Stromal cell of bone marrow (primary cell): ENCODE measurements around the gene RASA1.
"Not testable (repeated sequence)": the region's sequence is repeated elsewhere in the genome, so short reads cannot be mapped to it uniquely, and the experiment has no call there.

Source experiments
- DNase-seq: peaks from one replicate; pipeline ENCODE4 v3.0.0-alpha.2; 2012; ENCODE audit warnings: low read depth

The RASA1 gene

DNA sequence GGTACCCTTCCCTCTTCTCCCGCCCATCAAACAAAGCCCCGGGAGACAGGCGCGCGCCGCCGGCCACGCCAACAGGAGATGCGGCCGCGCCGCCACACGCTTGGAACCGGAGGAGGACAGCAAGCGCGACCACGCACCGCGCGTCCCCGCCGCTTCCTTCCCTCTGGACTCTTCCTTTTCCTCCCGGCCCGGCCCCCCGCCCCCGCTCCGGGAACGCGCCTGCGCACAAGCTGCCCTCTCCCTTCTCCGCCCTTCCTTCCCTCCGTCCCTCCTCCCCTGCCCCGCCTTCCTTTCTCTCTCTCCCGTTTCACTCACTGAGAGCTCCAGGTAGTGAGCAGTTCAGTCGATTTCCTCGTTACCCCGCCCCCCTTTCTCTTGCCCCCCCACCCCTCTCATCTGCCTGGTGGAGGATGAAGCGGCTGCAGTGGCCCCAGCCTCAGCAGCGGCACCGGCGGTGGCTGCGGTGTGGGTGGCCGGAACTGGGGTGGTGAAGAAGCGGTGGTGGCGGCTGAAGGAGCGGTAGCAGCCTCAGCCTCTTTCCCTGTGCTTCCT is at the start of gene RASA1:
Gene RASA1 (plus strand): TSS at position 310 of the 552 bp plus-strand sequence. CDS start 569 bp downstream, outside the sequence.
- peak; percentile 85 for DNase-seq

DNA sequence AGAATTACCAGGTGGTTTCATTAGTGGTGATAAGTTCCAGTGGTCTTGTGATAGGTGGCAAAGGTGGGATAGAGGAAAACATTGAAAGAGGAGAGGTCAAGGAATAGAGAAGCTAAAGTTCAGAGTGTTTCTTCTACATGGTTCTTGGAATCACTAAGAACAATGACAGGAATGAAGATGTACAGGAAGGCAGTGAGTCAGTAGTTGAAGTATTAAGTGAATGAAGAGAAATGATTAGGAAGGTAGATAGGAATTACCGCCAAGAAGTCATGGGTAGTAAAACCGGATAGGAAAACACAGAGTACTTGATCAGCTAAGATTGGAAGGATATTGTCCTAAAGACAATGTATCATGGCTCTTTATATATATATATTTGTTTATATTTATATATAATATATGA is 37.9 kb upstream of the RASA1 start:
- no peak for DNase-seq

DNA sequence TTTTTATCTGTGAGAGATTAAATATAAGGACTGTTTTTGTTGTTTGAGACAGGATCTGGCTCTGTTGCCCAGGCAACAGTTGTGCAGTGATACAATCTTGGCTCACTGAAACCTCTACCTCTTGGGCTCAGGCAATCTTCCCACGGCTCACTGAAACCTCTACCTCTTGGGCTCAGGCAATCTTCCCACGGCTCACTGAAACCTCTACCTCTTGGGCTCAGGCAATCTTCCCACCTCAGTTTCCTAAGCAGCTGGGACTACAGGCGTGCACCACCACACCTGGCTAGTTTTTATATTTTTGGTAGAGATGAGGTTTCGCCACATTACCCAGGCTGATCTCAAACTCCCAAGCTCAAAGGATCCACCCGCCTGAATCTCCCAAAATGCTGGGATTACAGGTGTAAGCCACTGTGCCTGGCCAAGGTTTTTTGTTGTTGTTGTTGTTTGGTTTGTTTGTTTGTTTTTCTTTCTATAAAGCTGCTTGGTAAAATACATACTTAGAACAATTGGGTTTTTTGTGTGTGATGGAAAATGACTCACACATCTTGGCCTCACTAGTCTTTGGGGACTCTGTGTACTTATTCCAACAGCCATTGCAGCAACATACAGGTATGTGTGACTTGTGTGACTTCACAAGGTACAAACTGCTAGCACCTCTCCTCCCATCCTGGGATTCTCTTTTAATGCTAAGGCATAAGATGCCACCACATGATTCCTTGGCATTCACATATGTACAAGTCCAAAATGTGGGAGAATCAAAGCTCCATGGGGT is 36.5 kb upstream of the RASA1 start:
- no peak for DNase-seq

DNA sequence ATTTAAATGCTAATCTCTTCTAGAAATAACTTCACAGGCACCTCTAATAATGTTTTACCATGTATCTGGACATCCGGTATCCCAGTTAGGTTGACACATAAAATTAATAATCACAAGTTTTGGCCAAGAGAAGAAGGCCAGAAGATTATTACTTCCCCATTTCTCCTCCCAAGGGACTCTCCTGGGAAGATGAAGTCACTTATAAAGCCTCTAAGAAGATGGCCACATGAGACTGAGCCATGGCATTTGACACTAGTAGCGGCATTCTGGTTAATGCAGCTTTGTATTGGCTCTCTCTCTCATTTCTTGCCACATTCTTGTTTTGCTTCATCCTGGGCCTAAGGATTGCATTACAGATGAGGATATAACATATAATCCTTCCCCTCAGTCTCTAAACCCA is 34.5 kb upstream of the RASA1 start:
- no peak for DNase-seq

DNA sequence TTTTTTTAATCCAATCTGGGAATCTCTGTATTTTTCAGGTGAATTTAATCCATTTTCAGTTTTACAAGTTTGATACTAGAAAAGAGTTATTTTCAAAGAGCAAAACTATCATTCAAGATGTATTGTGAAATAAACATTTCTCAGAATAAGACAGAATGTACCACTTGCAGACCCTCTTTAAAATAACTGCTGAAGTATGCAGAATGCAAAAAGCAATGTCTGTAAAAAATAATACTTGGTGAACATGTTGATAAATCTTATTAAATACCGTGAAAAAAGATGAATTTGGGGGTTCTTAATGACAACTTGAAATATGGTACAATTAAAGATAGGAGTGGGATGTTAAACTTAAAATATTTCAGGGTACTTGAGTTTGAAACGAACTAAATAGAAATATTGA is 26.1 kb upstream of the RASA1 start:
- DNase-seq: no peak

DNA sequence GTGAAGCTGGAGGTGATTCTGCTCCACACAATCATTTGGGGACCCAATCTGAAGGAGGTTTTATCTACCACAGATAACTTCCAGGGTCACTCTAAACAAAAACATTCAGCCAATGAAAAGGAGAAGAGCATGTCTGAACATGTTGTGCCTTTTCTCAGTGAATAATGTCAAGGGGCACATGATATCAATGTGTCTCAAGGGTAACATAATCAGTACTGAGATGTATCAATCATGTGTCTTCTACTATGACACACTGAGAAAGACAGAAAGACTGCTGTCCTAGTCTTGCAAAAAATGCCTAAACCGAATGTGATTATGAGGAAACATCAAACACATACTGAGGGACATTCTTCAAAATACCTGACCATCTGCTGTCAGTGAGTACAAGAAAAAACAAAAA is 25.4 kb upstream of the RASA1 start:
- no peak for DNase-seq

DNA sequence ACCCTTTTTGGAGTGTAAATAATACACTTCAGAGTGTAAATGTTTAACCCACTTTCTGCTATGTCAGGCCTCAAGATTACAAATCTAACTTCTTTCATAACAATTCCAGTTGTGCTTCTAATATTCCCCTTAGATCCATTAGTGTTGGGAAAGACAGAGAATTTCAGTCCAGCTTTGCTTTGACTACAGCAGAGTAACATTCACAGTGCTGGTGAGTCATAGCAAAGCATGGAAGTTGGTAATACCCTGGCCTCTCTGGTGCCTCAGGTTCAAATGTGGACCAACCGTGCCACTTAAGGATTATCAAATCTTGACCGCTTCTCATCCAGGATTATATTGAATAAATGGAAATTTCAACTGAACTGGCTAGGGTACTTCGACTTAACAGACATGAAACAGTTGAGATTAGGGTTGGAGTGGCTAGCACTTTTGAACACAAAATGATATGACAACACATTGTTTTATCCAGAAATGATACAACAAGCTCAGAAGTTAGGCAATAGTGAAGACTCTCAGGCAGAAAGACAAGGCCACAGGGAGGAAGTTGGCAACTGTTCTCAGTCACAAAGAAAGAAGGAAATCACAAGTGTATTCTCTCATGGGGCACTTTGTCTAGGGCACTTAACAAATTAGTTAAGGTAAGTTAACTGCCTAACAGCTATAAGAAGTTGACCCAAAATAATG is 24.4 kb upstream of the RASA1 start:
- DNase-seq: peak; percentile 93

DNA sequence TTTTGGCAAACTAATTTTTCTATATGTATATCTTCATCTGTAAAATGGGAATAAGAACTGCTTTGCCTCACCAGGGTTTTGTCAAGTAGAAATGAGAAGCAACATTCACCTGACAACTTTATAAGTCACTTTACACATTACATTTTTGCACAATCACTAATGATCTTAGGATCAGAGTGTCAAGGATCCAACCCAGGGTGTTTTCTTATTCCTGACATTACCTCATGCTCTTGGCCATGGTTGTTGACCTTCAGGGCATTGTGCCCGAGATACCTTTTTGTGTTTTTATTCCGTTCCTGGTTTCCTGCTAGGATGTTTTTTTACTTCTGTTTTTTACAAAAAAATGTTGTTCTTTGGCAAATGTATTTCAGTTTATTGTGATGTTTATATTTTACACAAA is 22.2 kb upstream of the RASA1 start:
- DNase-seq: no peak

DNA sequence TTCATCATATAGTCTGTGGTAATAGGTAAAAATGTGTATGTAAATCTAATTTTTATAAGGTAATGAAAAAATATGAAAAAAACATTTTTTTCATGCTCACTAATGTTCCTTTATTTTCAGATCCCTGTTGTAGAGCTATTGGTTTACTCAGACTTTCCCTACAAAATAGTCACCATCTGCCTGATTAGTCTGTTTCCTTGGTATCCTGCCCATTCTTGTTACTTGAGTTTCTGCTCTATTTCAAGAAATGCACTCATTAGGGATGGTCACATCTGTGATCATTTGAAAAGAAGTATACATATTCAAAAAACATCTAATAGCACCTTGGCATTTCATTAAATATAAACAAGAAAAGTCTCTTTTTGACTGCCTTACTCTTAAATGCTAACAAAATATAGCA is 21.6 kb upstream of the RASA1 start:
- peak; percentile 33 for DNase-seq

DNA sequence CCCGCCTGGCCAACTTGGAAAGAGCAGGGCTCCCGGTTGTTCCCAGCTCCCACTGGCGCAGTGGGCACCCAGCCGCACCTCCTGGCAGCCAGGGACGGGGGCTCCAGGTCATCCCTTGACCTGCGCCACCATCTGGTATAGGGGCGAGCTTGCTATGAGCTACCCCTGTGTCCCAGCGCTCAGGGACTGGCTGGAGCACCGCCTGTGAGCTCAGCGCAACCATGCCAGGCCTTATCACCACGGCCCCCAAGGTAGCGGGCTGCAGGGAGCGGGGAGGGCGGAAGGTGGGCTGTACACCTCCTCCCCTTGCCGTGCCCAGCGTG is 15.4 kb upstream of the RASA1 start:
- no peak for DNase-seq

DNA sequence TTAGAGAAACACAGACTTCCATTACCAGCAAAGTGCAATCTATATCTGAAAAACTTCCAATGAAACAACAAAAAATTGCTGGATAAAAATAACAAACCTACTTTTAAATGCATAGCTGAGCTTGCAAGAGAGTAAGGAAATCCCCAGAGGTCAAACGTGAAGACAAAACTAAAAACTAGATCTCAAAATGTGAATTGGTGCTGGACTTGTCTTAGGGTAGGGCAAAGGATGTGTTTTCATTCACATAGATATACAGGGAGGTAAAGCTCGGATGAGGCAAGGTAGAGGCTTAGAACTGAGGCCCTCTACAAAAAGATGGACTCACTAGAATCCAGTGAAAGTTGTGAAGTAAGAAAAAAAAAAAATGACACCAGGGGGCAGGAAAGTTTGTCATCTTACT is 13.6 kb upstream of the RASA1 start:
- DNase-seq: no peak

DNA sequence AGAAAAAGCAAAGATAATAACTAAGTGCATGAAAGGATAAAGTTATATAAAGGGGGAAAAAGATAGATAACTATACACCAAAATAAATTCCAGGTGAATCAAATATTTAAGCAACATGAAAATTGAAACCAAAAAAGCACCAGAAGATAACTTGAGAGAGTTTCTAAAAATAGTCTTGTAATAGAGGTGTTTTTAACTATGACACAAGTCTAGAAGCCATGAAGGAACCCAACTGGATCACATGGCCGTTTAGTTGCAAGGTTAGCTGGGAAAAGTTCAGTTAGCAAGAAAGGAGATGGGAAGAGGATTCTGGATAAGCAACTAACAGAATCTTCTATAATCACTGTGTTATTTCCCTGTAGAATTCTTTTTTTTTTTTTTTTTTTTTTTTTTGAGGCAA is 9.2 kb upstream of the RASA1 start:
- no peak for DNase-seq

DNA sequence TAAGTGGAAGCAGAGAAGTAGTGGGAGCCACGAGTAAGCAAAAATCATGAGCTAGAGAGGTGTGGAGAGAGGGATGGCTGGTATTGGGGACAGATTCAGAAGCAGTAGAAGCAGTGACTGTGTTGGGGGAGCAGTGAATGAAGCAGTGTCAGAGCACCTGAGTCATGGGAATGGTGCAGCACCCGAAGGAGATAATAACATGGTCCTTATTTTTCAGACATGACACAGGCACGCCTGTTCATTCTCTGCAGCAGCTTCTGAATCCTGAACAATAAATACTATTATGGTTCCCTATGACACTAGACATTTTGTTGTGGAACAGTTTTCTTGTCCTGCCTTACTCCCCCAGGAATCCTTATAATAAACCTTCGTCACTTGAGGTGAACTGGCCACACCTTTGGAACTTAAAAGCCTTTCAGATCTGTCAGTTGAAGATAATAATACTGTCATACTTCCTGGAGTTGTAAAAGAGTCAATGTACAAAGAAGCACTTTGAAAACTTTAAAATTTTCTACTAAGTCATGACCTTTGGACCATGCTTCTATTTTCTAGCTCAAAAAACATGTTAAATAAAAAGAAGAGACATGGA is 7.0 kb upstream of the RASA1 start:
- no peak for DNase-seq

DNA sequence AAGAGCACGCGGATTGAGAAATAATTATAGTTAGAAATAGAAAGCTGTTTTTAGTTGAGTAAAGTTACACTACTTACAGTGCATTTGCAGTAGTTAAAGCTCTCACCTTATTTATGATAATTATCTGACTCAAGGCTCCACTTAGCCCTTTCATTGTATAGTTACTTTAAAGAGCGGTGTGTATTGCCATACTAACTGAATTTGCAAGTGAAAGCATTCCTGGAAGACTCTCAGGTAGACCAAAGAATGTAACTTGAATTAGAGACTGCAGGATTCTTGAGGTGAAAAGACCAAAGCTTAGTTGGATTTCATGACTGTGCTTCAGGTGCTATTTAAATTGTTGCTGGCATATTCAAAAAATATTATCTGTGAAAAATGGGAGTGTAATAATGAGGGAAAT is 4.2 kb upstream of the RASA1 start:
- DNase-seq: no peak

DNA sequence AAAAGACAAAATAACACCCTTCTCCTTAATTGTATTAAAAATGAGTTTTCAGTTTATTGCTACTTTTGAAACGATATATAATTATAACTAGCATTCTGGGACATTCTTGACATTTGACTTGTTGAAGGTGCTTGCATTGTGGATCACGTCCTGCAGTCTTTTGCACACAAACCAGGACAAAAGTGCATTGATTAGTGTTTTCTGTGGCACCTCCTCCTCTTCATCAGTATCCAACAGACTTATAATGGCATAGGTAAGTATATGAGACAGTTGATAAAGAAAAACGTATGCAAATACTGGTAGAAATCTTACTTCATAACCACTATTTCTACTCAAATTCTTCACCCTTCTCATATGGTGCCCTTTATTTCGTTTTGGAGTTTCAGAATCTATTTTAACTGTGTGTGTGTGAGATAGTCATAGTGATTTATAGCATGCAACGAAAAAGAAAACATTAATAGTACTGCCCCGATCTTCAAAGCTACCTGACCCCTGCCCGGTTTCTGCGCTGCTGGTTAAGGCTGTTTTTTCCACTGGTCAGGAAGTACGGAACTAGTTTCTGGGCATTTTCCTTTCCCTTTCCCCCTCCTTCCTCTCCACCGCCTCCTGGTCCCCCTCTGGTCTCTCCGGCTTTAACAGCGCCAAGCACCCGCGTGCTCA is 639 bp upstream of the RASA1 start:
- DNase-seq: no peak

DNA sequence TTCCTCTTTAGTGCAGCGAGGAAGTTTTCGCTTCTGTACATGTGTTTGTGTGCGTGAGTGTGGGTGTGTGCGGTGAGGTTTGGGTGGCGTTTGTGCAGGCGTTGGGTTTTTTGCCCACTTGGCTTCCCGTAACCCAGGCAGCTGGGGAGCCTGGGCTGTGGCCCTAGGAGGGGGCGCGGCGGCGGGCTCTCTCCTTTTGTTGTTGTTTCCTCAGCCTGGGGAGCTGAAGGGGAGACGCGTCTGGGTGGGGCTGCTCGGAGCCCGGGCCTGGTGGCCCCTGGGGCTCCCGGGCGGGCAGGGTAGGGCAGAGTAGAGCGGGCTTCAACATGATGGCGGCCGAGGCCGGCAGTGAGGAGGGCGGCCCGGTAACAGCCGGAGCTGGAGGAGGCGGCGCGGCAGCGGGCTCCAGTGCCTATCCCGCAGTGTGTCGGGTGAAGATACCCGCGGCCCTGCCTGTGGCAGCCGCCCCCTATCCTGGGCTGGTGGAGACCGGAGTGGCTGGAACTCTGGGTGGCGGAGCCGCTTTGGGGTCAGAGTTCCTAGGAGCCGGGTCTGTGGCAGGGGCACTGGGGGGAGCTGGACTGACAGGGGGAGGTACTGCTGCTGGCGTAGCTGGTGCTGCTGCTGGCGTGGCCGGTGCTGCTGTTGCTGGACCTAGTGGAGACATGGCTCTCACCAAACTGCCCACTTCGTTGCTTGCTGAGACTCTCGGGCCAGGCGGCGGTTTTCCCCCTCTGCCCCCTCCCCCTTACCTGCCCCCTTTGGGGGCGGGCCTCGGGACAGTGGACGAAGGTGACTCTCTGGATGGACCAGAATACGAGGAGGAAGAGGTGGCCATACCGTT is 665 bp downstream of the RASA1 start:
- DNase-seq: peak; percentile 32

DNA sequence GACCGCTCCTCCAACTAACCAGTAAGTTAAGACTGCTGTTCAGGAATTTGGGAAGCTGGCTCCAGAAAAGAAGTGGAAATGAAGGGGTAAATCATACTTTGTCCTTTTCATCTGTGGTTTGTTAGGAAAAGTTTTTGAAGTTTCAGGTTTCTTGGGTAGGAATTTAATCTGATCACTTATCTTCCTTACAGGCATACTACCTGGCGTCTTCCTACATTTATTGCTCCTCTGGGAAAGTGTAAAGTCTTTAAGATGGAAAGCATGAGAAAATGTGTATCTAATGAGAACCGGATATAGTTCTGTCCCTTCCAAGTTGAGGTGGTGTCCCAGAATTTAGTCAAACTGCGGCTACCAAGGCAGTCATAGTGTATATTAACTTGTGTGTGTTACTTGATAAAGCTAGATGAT is 1.3 kb downstream of the RASA1 start:
- DNase-seq: no peak

DNA sequence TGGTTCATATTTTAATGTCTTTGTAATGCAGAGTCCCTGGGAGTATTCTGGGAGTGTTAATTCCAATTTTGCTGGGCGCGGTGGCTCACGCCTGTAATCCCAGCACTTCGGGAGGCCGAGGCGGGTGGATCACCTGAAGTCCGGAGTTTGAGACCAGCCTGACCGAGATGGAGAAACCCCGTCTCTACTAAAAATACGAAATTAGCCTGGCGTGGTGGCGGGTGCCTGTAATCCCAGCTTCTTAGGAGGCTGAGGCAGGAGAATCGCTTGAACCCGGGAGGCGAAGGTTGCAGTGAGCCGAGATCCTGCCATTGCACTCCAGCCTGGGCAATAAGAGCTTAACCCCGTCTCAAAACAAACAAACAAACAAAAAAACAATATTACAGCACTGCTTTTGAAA is 3.2 kb downstream of the RASA1 start:
- not testable (repeated sequence) for DNase-seq

DNA sequence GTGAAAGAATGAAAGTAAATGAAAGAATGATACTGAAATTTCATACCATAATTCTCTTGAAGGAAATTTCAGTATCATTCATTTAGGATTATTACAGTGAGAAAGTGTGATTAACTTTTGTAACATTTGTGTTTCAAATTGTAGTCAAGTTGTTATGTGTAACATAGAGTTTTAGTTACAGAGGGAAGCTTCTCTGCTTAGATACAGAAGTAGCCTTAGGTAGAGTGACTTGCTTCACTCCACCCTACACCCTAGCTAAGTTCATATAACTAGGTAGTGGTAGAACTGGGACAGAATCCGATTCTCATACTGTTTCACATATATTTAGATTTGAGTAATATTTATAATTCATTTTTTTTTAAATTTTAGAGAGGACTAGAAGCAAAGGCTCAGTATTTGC is 9.0 kb downstream of the RASA1 start:
- no peak for DNase-seq

DNA sequence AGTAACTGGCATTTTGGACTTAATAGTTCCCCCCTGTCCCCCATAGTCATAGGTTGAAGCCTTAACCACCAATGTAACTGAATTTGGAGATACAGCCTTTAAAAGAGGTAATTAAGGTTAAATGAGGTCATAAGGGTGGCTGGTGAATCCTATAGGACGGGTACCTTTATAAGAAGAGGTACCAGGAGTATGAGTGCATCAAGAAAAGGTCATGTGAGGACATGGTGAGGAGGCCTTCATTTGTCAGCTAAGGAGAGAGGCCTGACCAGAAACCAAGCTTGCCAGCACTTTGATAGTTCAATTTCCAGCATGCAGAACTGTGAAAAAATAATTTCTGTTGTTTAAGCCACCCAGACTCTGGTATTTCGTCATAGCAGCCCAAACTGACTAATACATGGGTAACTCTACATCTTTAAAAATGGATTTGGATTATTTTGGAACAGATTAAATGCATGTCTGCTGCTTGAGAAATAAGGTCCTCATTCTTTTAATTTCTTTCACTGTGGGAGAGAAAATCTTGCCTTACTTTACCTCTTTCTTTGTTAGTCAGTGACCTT is 9.7 kb downstream of the RASA1 start:
- peak; percentile 40 for DNase-seq

DNA sequence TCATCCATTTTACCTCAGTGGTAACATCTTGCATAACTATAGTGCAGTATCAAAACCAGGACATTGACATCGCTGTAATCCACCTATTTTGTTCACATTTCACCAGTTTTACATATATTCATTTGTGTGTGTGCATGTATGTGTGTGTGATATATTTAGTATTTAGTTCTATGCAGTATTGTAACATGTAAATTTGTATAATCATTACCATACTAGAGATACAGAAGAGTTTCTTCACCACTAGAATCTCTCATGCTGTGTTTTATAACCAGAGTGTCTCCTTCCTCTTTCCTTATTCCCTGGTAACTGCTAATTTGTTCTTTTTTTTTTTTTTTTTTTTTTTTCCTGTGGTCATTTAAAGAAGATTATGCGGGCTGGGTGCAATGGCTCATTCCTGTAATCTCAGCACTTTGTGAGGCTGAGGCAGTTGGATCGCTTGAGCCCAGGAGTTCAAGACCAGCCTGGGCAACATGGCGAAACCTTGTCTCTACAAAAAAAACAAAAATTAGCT is 11.0 kb downstream of the RASA1 start:
- DNase-seq: no peak
